GM12801 (cell line): Measurements from ENCODE around the gene RPLP1.

Source experiments
- TF ChIP-seq, protein P1 (sequence below): IDR thresholded peaks from one replicate; pipeline ENCODE4 v1.5.1; 2011; ENCODE audit warnings: control low read depth; ENCODE audit not compliant: insufficient read length; ENCODE audit errors: extremely low read depth

The RPLP1 gene

DNA sequence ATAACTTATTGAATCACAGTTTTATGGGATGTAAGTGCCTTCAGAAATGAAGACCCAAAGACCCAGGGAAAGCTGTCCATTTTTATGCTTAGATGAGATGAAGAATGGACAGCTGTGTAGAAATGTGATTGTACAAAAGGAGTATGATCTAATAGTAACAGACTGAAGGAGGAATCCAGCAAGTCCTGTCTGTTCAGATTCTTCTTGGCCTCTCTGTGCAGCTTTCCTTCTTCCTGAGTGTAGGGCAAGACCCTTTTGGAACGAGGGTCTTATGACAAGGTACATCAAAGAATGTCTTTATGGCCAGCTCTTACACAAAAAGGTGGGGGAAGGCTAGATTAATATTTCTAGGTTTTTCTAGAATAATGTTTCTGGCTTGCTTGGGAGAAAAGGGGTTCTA lies 39.9 kb upstream of the RPLP1 start:
- TF ChIP-seq, protein P1, sequence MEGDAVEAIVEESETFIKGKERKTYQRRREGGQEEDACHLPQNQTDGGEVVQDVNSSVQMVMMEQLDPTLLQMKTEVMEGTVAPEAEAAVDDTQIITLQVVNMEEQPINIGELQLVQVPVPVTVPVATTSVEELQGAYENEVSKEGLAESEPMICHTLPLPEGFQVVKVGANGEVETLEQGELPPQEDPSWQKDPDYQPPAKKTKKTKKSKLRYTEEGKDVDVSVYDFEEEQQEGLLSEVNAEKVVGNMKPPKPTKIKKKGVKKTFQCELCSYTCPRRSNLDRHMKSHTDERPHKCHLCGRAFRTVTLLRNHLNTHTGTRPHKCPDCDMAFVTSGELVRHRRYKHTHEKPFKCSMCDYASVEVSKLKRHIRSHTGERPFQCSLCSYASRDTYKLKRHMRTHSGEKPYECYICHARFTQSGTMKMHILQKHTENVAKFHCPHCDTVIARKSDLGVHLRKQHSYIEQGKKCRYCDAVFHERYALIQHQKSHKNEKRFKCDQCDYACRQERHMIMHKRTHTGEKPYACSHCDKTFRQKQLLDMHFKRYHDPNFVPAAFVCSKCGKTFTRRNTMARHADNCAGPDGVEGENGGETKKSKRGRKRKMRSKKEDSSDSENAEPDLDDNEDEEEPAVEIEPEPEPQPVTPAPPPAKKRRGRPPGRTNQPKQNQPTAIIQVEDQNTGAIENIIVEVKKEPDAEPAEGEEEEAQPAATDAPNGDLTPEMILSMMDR = no peak

DNA sequence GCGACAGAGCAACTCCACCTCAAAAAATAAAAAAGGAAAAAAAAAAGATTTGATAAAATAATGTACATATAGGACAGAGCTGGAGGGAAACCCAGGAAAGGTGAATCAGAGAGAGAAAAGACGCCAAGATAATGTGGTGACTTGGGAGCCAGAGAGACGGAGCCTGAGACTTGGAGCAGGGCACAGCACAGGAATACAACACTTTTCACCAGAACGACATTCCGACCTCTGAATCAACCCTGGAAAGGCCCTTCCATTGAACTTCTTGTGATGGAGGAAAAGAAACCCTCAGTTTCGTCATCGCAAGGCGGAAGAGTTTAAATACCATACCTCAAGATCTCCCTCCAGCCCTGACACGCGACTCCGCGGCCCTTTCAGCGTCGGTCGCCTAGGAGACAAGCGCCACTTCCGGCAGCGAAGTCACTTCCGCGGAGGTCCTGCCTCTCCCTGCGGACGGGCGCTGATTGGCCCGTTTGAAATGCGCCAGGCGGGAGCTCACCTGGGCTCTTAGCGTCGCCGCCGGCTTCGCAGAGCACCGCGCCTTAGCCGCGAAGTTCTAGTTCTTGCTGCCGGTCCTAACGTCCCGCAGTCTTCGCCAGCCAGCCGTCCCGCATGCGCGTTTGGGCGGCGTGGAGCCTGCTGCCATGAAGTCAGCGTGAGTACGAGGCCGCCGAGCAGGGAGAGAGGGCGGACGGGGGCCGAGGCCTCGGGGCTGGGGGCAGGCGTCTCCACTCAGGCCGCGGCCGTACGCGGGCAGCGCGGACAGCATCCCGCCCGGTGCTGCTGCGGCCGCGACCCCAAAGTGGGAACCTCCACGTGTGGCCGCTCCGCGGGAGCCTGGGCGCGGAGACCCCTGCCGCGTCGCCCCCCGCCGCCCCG lies 38.6 kb upstream of the RPLP1 start, which contains the start of gene KIF23:
KIF23 (plus strand) TSS at position 528 of the 879 bp plus-strand sequence; CDS start at position 645, 117 bp downstream.
- TF ChIP-seq, protein P1 = no peak

DNA sequence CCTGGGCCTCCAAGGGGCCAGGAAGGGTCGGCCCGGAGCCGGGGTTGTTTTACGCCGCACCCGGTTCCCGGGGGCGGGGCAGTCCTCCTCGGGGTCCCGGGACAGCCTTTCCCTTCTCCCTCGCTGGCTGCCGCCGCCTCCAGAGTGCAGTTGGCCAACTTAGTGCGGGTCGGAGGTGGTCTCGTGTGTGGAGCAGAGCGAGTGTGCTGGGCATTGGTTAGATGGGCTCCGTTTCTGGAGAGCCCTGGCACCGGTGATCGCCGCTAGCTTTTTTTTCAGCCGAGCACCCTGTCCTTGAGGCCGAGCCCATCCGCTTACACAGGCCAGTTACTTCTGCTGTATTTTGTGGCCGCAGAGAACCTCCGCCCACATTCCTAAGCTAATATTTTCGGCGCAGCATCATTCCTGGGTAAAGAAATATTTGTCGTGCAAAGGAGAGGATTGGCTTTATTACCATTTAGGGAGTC lies 37.9 kb upstream of the RPLP1 start:
- TF ChIP-seq, protein P1 = no peak

DNA sequence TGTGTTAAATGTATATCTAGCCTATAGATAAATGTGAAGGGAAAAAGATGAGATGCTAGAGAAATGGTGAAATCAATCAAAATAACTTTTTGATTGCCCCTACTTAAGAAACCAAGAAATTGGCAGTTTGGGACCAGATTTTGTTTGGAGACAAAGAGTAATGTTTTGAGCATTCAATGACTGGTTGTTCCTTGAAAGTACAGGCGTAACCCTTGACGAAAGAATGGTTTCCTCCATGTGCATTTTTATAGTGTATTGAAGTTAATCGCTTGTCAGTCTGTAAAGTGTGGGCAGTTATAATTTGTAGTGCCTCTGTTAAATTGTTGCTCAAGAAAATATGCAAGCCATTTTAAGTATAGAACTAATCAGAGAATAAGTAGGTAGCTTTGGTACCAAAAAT lies 37.2 kb upstream of the RPLP1 start:
- TF ChIP-seq, protein P1 = no peak

DNA sequence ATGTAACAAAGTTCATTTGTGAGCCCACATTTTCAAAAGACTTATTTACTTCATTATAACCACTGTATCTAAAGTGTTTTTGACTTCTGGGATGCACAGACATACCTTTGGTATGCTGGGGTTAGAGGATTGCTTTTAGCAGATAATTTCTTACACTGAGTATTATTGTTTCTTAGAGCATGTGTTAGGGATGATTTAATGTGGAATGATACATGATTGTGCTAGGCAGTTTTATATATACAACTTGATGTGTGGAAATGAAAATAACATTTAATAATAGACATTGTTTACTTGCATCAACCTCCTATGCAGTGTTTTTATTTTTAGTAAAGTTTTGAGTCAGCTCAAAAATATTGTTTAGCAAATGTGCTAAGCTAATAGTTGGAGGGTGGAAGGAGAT lies 35.0 kb upstream of the RPLP1 start:
- TF ChIP-seq, protein P1 = no peak

DNA sequence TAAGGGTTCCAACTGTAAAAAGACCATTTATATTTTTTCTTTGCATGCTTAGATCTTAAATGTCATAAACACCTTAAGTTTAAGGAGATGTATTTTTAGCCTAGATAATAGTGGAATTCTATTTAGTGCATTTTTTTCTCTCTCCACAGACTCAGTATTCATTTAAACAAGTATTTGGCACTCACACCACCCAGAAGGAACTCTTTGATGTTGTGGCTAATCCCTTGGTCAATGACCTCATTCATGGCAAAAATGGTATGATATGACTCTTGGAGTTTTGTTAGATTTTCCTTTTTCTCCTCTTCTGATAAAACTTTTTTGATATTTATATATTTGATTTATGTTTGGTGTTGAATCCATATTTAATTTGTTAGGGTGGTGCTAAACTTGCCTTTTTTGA lies 31.1 kb upstream of the RPLP1 start:
- TF ChIP-seq, protein P1 = no peak

DNA sequence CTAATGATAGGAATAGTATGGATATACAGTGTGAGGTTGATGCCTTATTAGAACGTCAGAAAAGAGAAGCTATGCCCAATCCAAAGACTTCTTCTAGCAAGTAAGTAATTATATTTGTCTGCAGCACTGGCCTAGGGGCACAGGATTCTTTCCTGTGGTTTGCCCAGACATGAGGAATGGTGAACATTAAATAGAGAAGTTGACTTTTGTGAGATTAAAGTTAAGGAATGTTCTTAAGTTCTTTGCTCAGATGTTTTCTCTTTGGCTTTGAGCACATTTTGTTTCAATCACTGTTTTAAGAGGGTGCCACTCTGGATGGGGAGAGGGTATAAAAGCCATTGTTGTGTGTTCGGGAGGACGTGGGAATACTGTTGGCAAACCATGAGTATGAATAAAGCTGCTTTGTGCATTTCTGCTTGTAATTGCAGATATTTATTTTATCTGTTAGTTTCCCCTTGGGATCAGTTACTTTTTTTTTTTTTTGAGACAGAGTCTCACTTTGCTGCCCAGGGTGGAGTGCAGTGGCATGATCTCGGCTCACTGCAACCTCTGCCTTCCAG lies 30.2 kb upstream of the RPLP1 start:
- TF ChIP-seq, protein P1 = no peak
